A673 (cell line): ENCODE measurements around the gene SETD3. TPM values are rescaled to one million over a fixed set of nuclear protein-coding genes. Genes with fewer than 3 reads are reported as not detected.

Experiments
- BruUV-seq: library from RNA; stranded (reverse); fragments of 400-500 nt; replicated peaks from 2 replicates; lab custom pipeline; 2021; lab: Mats Ljungman, UMichigan
- CTCF ChIA-PET: fragments of 300-600 bp; sonication (Branson Sonifier 250); formaldehyde crosslinking; loops from one replicate; lab custom pipeline; 2022; ENCODE audit warnings: antibody characterized with exemption; lab: Charles Lee
- POLR2A ChIA-PET: fragments of 300-600 bp; sonication (Branson Sonifier 250); formaldehyde crosslinking; loops from one replicate; lab custom pipeline; 2022; ENCODE audit warnings: antibody characterized with exemption; ENCODE audit not compliant: low non-redundant PET; lab: Charles Lee
- DNase-seq: peaks from one replicate; pipeline ENCODE4 v3.0.0-alpha.2; 2015; ENCODE audit warnings: low spot score
- H3K27ac ChIP-seq: fragments of 200-600 bp; sonication (generic); 2 replicates; pipeline ENCODE4 v1.5.1; 2016; ENCODE audit warnings: mixed run types, low read depth, mild to moderate bottlenecking, mixed read lengths, antibody characterized with exemption, low read length; ENCODE audit not compliant: poor library complexity, severe bottlenecking
- H3K27me3 ChIP-seq: fragments of 200-600 bp; sonication (generic); replicated peaks from 2 replicates; pipeline ENCODE4 v1.6.1; 2017; ENCODE audit warnings: mixed run types, low read depth, mild to moderate bottlenecking, mixed read lengths, antibody characterized with exemption, low read length; ENCODE audit not compliant: insufficient read depth, poor library complexity
- H3K36me3 ChIP-seq: fragments of 200-600 bp; sonication (generic); 2 replicates; pipeline ENCODE4 v1.6.1; 2016; ENCODE audit warnings: mixed run types, mild to moderate bottlenecking, mixed read lengths, antibody characterized with exemption, low read length; ENCODE audit not compliant: insufficient read depth, poor library complexity, severe bottlenecking
- H3K4me1 ChIP-seq: fragments of 200-600 bp; sonication (generic); 2 replicates; pipeline ENCODE4 v1.6.1; 2017; ENCODE audit warnings: mixed run types, mild to moderate bottlenecking, mixed read lengths, antibody characterized with exemption, low read length; ENCODE audit not compliant: insufficient read depth, poor library complexity, severe bottlenecking
- H3K4me3 ChIP-seq: fragments of 200-600 bp; sonication (generic); 2 replicates; pipeline ENCODE4 v1.5.1; 2016; ENCODE audit warnings: low read depth, mixed run types, mild to moderate bottlenecking, mixed read lengths, low read length; ENCODE audit not compliant: poor library complexity, severe bottlenecking
- H3K9me3 ChIP-seq: fragments of 200-600 bp; sonication (generic); 2 replicates; pipeline ENCODE4 v1.6.1; 2016; ENCODE audit warnings: mixed run types, low read depth, mild to moderate bottlenecking, mixed read lengths, antibody characterized with exemption, low read length; ENCODE audit not compliant: poor library complexity, severe bottlenecking
- EZH2 ChIP-seq: fragments of 200-600 bp; sonication (generic); IDR thresholded peaks from 2 replicates; pipeline ENCODE4 v1.6.1; 2017; ENCODE audit warnings: borderline replicate concordance, low read depth, mild to moderate bottlenecking, mixed read lengths, antibody characterized with exemption, low read length; ENCODE audit not compliant: poor library complexity, severe bottlenecking
- intact Hi-C: fragments of 100-400 bp; cut with micrococcal nuclease; formaldehyde crosslinking; loops from one replicate; pipeline ENCODE4 v1.10.0; 2022; ENCODE audit not compliant: unreplicated experiment
- total RNA-seq: library from RNA; stranded (reverse); gene quantifications from 2 replicates; pipeline ENCODE4 v1.2.3, GENCODE V29; 2021
- TF ChIP-seq, protein P1 (sequence below): fragments of 300-800, 200-600 bp; sonication (generic); conservative IDR thresholded peaks from 2 replicates; pipeline ENCODE4 v1.5.1; 2017; ENCODE audit warnings: low read depth, mild to moderate bottlenecking, antibody characterized with exemption, low read length, moderate library complexity, mixed read lengths

The SETD3 gene
- total RNA-seq, 1 experiment from 2014 or later: 46.4 TPM

DNA sequence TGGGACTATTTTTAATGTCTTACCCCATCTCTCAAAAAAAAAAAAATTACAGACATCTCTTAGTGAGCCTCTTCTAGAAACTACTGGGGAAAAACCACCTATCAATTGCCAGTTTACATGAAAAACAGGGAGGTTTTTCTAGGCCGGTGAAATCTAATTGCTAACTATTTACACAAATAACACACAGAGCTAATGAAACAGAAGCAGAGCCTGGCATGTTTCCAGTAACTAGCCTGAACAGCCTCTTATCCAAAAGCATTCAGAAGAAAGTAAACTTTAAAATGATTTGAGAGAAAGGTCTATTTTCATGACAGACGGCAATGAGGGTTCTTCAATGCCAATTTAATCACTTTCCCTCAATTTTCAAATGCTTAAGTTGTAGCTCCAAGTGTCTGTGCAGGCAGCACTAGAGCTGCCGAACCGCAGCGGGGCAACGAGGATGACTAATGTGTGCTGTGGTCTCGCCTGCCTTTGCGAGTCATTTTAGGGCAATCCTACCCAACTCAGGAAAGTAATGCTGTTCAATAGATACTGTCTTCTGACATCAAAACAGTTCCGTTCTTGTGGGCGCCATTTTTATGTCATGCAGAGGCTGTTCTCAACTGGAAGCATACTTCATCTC, 84.6 kb downstream of the SETD3 start:
- no TSS peak for BruUV-seq
- intact Hi-C loops: loop anchor here (10.0 kb wide), 1 partner anchor 229 kb away; no protein-coding TSS in a partner anchor
- peaks cover 16% of the 10 kb centered on the region for H3K36me3 ChIP-seq
- no peaks in the 10 kb centered on the region for H3K27me3 ChIP-seq
- no peak overlapping the region for H3K27ac ChIP-seq
- CTCF ChIA-PET: interaction anchor here (1.7 kb wide), 1 partner anchor 20 kb away, joined by 5 read pairs; no protein-coding TSS in a partner anchor
- H3K9me3 ChIP-seq: no peaks in the 10 kb centered on the region
- H3K4me1 ChIP-seq: peaks cover 3% of the 10 kb centered on the region
- no peak for DNase-seq
- TF ChIP-seq, protein P1, sequence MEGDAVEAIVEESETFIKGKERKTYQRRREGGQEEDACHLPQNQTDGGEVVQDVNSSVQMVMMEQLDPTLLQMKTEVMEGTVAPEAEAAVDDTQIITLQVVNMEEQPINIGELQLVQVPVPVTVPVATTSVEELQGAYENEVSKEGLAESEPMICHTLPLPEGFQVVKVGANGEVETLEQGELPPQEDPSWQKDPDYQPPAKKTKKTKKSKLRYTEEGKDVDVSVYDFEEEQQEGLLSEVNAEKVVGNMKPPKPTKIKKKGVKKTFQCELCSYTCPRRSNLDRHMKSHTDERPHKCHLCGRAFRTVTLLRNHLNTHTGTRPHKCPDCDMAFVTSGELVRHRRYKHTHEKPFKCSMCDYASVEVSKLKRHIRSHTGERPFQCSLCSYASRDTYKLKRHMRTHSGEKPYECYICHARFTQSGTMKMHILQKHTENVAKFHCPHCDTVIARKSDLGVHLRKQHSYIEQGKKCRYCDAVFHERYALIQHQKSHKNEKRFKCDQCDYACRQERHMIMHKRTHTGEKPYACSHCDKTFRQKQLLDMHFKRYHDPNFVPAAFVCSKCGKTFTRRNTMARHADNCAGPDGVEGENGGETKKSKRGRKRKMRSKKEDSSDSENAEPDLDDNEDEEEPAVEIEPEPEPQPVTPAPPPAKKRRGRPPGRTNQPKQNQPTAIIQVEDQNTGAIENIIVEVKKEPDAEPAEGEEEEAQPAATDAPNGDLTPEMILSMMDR: no peak
- TF ChIP-seq EZH2: no peak
- POLR2A ChIA-PET: no interaction called here
- no peak overlapping the region for H3K4me3 ChIP-seq

DNA sequence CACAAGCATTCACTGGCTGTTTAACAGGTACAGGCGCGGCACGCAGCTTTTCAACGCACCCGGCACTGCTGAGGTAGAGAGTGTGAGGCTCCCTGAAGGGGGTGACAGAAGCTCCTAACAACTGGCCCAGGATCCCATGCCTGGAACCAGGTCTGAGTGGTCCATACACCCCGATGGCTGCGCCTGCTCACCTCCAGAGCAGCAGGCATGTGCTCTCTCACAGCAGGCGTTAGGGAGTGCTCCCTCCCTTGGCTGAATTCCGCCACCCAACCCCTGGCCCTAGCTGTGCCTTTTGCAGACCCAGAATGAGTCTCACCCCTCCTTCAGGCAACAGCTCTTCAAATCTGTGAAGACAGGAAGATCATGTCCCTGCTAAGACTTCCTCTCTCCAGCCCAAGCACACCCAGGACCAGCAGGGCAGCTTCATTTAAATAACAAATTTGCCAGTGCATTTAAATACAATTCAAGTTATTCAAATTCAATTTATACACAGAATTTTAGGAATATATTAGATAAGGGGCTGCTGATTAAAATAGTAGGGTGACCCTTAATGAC, 86.0 kb downstream of the SETD3 start:
- H3K36me3 ChIP-seq: peaks cover 16% of the 10 kb centered on the region
- DNase-seq: no peak
- TF ChIP-seq, protein P1: no peak
- TF ChIP-seq EZH2: no peak
- intact Hi-C loops: loop anchor here (10.0 kb wide), 1 partner anchor 230 kb away; no protein-coding TSS in a partner anchor
- H3K9me3 ChIP-seq: no peaks in the 10 kb centered on the region
- no peaks in the 10 kb centered on the region for H3K27me3 ChIP-seq
- ChIA-PET POLR2A (interaction anchor here (0.9 kb wide), 1 partner anchor 42 kb away, joined by 3 read pairs; no protein-coding TSS in a partner anchor), CTCF (no interaction called here)
- H3K4me1 ChIP-seq: peaks cover 3% of the 10 kb centered on the region
- no peak overlapping the region for H3K27ac ChIP-seq
- BruUV-seq: no TSS peak
- no peak overlapping the region for H3K4me3 ChIP-seq

DNA sequence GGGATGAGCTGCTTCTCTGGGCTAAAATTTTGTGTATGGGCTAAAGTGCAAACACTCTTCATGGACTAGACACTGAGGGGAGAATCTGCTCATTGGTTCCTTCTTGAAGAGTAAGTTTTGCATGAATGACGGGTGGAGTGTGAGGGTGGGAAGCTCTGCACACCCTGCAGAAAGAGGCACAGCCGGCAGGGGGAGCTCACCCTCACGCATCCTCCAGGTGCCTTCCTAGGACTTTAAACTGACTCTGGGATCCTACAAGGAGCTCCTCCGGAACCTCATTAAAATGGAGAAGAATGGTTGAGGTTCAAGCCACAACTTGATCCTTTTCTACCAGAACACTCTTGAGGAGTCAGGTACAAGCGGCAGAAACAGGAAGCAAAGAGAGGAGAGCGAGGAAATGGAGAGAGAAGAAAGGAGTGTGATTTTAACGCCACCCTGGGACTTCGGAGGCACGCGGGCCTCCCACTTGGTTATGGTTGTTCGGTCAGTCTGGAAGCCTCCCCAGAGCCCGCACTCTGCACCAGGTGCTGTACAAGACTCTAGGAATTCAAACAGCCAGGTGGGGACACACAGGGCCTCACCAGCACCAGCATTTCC, 87.5 kb downstream of the SETD3 start:
- intact Hi-C loops: loop anchor here (10.0 kb wide), 1 partner anchor 232 kb away; no protein-coding TSS in a partner anchor
- Histone ChIP-seq H3K27me3 (no peaks in the 10 kb centered on the region), H3K4me3 (no peak overlapping the region), H3K4me1 (peaks cover 3% of the 10 kb centered on the region), H3K36me3 (peaks cover 2% of the 10 kb centered on the region), H3K9me3 (no peaks in the 10 kb centered on the region), H3K27ac (no peak overlapping the region)
- CTCF ChIA-PET: interaction anchor here (0.8 to 1.6 kb wide), 5 partner anchors 8 to 73 kb away, joined by 3 to 10 read pairs (median 4); no protein-coding TSS in a partner anchor
- POLR2A ChIA-PET: no interaction called here
- no peak for TF ChIP-seq EZH2
- TF ChIP-seq, protein P1: peak; percentile 90
- BruUV-seq: no TSS peak
- peak; percentile 69 for DNase-seq
